H4 (cell line): ENCODE measurements around the gene RUNX3. TPM values are rescaled to one million over a fixed set of nuclear protein-coding genes. Genes with fewer than 3 reads are reported as not detected.
"Not testable (repeated sequence)": the region's sequence is repeated elsewhere in the genome, so short reads cannot be mapped to it uniquely, and the experiment has no call there.

Experiments used
- DNase-seq: peaks from one replicate; pipeline ENCODE4 v3.0.0-alpha.2; 2015; ENCODE audit warnings: low spot score
- total RNA-seq: library from RNA; depleted of rRNA; stranded (reverse); fragments of >200 nt; shearing (Covaris generic); gene quantifications from 2 replicates; pipeline ENCODE4 v1.2.3, GENCODE V29; 2014

RUNX3 gene
- total RNA-seq, 1 experiment from 2014 or later, result 2.9 TPM

GRCh38 chr1:24901791-24902470 lies 28.1 kb downstream of the RUNX3 start:
- DNase-seq, result no peak

- no peak for DNase-seq
Observed at GRCh38 chr1:24900985-24901781, 28.9 kb downstream of the RUNX3 start.

GRCh38 chr1:24900486-24900849 lies 29.6 kb downstream of the RUNX3 start:
- no peak for DNase-seq

GRCh38 chr1:24899581-24900485 lies 30.2 kb downstream of the RUNX3 start:
- no peak for DNase-seq

- no peak for DNase-seq
Observed at GRCh38 chr1:24898909-24899439, 31.1 kb downstream of the RUNX3 start.

- DNase-seq, result peak; percentile 42
Observed at GRCh38 chr1:24898152-24898908, 31.7 kb downstream of the RUNX3 start.

GRCh38 chr1:24897263-24898151 lies 32.6 kb downstream of the RUNX3 start:
- DNase-seq, result no peak

- no peak for DNase-seq
Observed at GRCh38 chr1:24896596-24897262, 33.3 kb downstream of the RUNX3 start.

GRCh38 chr1:24896176-24896575 lies 33.9 kb downstream of the RUNX3 start:
- DNase-seq, result no peak

GRCh38 chr1:24895511-24895910 lies 34.6 kb downstream of the RUNX3 start:
- DNase-seq, result no peak

- no peak for DNase-seq
Observed at GRCh38 chr1:24894002-24894401, 36.1 kb downstream of the RUNX3 start.

GRCh38 chr1:24893431-24893830 lies 36.6 kb downstream of the RUNX3 start:
- no peak for DNase-seq

- no peak for DNase-seq
Observed at GRCh38 chr1:24892188-24893153, 37.6 kb downstream of the RUNX3 start.

GRCh38 chr1:24891367-24891766 lies 38.7 kb downstream of the RUNX3 start:
- DNase-seq, result not testable (repeated sequence)

GRCh38 chr1:24890887-24891286 lies 39.2 kb downstream of the RUNX3 start:
- no peak for DNase-seq

- DNase-seq, result no peak
Observed at GRCh38 chr1:24888971-24889676, 41.0 kb downstream of the RUNX3 start.

GRCh38 chr1:24888061-24888970 lies 41.8 kb downstream of the RUNX3 start:
- no peak for DNase-seq
